ENCODE results near the gene RMI2.

Gene RMI2

DNA sequence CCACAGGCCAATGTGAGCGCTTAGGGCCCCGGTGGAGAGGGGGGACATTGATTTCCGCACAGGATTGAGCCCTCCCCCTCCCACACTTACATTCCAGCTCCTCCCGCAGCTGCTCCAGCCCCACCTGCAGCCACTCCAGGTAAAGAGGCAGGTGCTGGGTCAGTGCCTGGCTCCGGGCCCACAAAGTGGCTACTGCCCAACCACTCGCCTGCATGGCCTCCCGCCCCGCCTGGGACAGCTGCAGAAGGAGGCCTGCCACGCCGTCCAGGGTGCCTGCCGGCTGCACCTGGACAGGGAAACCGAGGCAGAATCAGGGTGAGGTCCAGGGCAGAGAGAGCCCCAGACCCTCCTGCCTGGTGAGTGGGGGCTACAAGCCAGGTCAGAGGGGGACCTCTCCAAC is 46.3 kb downstream of the RMI2 start:
- no peak overlapping the region for H3K27ac ChIP-seq
- no peak for TF ChIP-seq CTCF (conservative IDR thresholded peaks at IDR 0.05)

DNA sequence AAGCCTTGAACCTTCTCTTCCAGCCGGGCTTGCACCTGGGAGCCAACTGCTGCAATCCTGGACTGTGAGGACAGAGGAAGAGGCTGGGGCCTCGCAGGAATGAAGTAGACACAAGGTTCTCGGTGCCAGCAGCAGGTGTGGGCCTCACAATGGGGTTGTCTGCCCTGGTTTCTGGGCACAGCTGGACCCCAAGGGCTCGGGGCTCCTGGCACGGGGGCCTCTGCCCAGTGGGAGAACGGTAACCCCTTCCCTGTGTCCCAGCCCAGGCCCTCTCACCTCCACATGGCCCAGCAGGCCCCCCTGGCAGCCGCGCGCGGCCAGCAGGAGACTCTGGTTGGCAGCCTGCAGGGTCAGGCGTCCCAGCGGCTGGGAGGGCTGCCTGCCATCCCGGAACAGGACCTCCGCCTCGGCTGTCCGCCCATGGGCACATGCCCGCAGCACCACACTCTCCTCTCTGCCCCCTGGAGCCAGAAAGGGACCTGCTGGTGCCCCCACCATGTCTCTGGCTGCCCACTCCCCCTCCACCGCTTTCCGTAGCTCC is 46.9 kb downstream of the RMI2 start:
- no peak overlapping the region for H3K27ac ChIP-seq
- TF ChIP-seq CTCF (conservative IDR thresholded peaks at IDR 0.05), result no peak

DNA sequence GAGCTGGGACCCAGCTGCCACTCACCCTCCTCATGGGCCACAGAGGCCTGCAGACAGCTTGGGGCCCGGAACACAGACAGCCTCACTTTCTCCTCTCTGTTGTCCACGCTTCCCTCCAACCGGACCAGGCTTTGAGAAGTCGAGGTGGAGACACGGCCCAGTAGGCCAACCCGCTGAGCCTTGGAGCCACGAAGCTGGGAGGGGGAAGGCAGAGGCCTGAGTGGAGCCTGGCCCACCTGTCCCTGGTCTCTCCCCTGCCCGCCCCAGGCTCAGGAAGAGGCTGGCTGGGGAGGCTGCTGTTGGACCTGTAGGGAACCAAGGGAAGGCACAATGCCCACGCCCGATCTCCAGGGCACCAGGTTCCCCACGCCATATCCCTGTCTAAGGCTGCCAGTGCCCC is 48.1 kb downstream of the RMI2 start:
- H3K27ac ChIP-seq, result no peak overlapping the region
- no peak for TF ChIP-seq CTCF (conservative IDR thresholded peaks at IDR 0.05)

- no peak overlapping the region for H3K27ac ChIP-seq
These were observed 48.8 kb downstream of the RMI2 start for GRCh38 chr16:11393861-11394592.

GRCh38 chr16:11394593-11394960 is 49.3 kb downstream of the RMI2 start:
- no peak overlapping the region for H3K27ac ChIP-seq
- no peak for TF ChIP-seq CTCF (conservative IDR thresholded peaks at IDR 0.05)

More at GRCh38 chr16:11393861-11394592, 48.8 kb downstream of the RMI2 start:
- TF ChIP-seq CTCF (conservative IDR thresholded peaks at IDR 0.05), result no peak

DNA sequence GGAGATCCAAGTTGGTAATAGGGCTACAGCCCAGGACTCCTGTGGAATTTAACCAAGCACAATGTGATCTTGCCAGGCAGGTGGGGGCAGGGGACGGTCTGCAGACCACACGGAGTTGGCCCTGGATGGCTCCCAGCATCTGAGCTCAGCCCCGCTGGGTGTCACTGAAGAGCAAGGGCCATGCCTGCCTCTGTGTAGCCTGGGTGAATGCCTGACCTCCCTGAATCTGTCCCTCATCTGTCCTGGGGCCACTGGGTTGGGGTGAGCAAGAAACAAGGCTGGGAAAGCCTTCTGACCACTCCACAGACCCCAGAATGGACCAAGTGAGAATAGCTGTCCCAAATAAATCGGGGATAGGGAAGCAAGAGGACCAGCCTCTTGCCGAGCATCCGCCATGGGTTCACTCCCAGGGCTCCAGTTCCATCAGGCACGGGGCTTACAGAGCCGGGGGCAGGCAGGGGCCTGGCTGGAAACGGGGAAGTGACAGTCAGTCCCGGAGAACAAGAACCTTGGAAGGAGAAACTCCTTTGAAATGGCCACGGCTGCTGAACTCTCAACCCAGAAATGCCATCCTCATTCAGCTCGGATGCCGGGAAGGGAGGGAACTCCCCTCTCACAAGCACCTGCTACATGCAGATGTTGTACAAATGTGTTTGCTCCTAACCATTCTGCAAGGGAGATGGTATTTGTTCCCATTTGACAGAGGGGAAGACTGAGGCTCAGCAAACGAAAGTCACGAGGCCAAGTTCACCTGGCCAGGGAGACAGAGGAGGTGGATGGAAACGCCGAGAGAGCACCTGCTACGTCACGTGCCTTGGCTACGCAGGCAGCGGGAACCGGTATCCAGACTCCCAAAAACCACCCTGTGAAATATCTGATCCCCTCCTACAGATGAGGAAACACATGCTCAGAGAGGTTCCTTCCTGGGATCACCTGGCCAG is 50.0 kb downstream of the RMI2 start:
- TF ChIP-seq CTCF (conservative IDR thresholded peaks at IDR 0.05), result no peak

GRCh38 chr16:11395949-11396240 is 50.6 kb downstream of the RMI2 start:
- no peak overlapping the region for H3K27ac ChIP-seq
- TF ChIP-seq CTCF (conservative IDR thresholded peaks at IDR 0.05), result no peak

More for the DNA sequence above, 50.0 kb downstream of the RMI2 start:
- no peak overlapping the region for H3K27ac ChIP-seq
